GM18873 (cell line): ENCODE results near the gene DIP2C.
"Not testable (repeated sequence)": the region's sequence is repeated elsewhere in the genome, so short reads cannot be mapped to it uniquely, and the experiment has no call there.

Experiments used
- ATAC-seq: cut with Tn5 transposase; IDR thresholded peaks from one replicate; pipeline ENCODE4 v1.9.1; 2021; ENCODE audit warnings: mild to moderate bottlenecking, moderate library complexity, moderate number of reproducible peaks; ENCODE audit not compliant: unreplicated experiment, low FRiP score

The DIP2C gene

GRCh38 chr10:329361-330099 is 359.9 kb downstream of the DIP2C start:
- no peak for ATAC-seq

- ATAC-seq = no peak
Observed at GRCh38 chr10:327889-328852, 361.3 kb downstream of the DIP2C start.

GRCh38 chr10:326894-327635 is 362.4 kb downstream of the DIP2C start:
- ATAC-seq = no peak

GRCh38 chr10:326350-326749 is 363.1 kb downstream of the DIP2C start:
- no peak for ATAC-seq

- ATAC-seq = no peak
Observed at GRCh38 chr10:325282-325681, 364.2 kb downstream of the DIP2C start.

- ATAC-seq = no peak
Observed at GRCh38 chr10:324593-324992, 364.9 kb downstream of the DIP2C start.

- ATAC-seq = peak; percentile 98
Observed at GRCh38 chr10:323651-324293, 365.7 kb downstream of the DIP2C start.

GRCh38 chr10:323046-323445 is 366.4 kb downstream of the DIP2C start:
- ATAC-seq = not testable (repeated sequence)

GRCh38 chr10:320771-321170 is 368.7 kb downstream of the DIP2C start:
- ATAC-seq = no peak

- ATAC-seq = no peak
Observed at GRCh38 chr10:317926-318325, 371.5 kb downstream of the DIP2C start.

GRCh38 chr10:317271-317769 is 372.1 kb downstream of the DIP2C start:
- ATAC-seq = peak; percentile 96

GRCh38 chr10:316390-316789 is 373.1 kb downstream of the DIP2C start:
- ATAC-seq = no peak

- ATAC-seq = no peak
Observed at GRCh38 chr10:314871-315270, 374.6 kb downstream of the DIP2C start.

GRCh38 chr10:314381-314780 is 375.1 kb downstream of the DIP2C start:
- no peak for ATAC-seq

- ATAC-seq = no peak
Observed at GRCh38 chr10:311901-312665, 377.4 kb downstream of the DIP2C start.

- ATAC-seq = no peak
Observed at GRCh38 chr10:310976-311639, 378.4 kb downstream of the DIP2C start.

- ATAC-seq = no peak
Observed at GRCh38 chr10:310371-310770, 379.1 kb downstream of the DIP2C start.

GRCh38 chr10:308572-309085 is 380.8 kb downstream of the DIP2C start:
- no peak for ATAC-seq

- no peak for ATAC-seq
Observed at GRCh38 chr10:308101-308500, 381.4 kb downstream of the DIP2C start.
